Small intestine (tissue), 7 donors: ENCODE results near the gene CCDC6. TPM values are rescaled to one million over a fixed set of nuclear protein-coding genes. Genes with fewer than 3 reads are reported as not detected.

Experiments
- DNase-seq, 2 donors: peaks; one replicate each; pipeline versions ENCODE4 v3.0.0 to v3.0.0-alpha.2; 2013
- FAIRE-seq: peaks from 2 replicates; lab custom pipeline; 2012; peaks lifted over from hg19 to GRCh38; lab: Jason Lieb, UNC
- H3K27ac ChIP-seq, 3 donors: one replicate each; pipeline ENCODE4 v1.5.1; 2013; ENCODE audit warnings: low read length in 2 of 3, mild to moderate bottlenecking in 2 of 3, control low read depth in 1 of 3, inconsistent platforms in 1 of 3, low read depth in 1 of 3, moderate library complexity in 1 of 3
- H3K27me3 ChIP-seq, 3 donors: one replicate each; pipeline ENCODE4 v1.6.1; 2013; ENCODE audit warnings: low read length in 3 of 3, inconsistent platforms in 1 of 3; ENCODE audit not compliant: control insufficient read depth in 3 of 3, insufficient read depth in 3 of 3
- H3K36me3 ChIP-seq, 3 donors: one replicate each; pipeline ENCODE4 v1.6.1; 2013; ENCODE audit warnings: low read length in 3 of 3, inconsistent platforms in 1 of 3, low read depth in 1 of 3, mild to moderate bottlenecking in 1 of 3, moderate library complexity in 1 of 3; ENCODE audit not compliant: control insufficient read depth in 3 of 3, insufficient read depth in 2 of 3
- H3K4me1 ChIP-seq, 3 donors: one replicate each; pipeline ENCODE4 v1.6.1; 2013; ENCODE audit warnings: low read length in 2 of 3, inconsistent platforms in 1 of 3, low read depth in 1 of 3, mild to moderate bottlenecking in 1 of 3, moderate library complexity in 1 of 3; ENCODE audit not compliant: control insufficient read depth in 3 of 3, insufficient read depth in 2 of 3
- H3K4me3 ChIP-seq, 3 donors: one replicate each; pipeline ENCODE4 v1.5.1; 2013; ENCODE audit warnings: low read length in 3 of 3, control low read depth in 1 of 3, inconsistent platforms in 1 of 3, low read depth in 1 of 3, mild to moderate bottlenecking in 1 of 3, moderate library complexity in 1 of 3
- H3K9me3 ChIP-seq, 2 donors: one replicate each; pipeline ENCODE4 v1.6.1; 2013; ENCODE audit warnings: low read depth in 1 of 2, low read length in 1 of 2; ENCODE audit not compliant: control insufficient read depth in 2 of 2, insufficient read depth in 1 of 2
- WGBS, 3 donors: extraction: QIAGEN DNeasy Blood & Tissue Kit; methylation state at CpG; one replicate each; pipeline ENCODE4 v1.1.7; 2013; 5-methylcytosine and 5-hydroxymethylcytosine counted together
- polyA plus RNA-seq, 4 donors: library from polyadenylated mRNA; stranded (reverse) in 3 of 4; unstranded in 1 of 4; fragments of 200-250 nt in 3 of 4; fragments of 120-200 nt in 1 of 4; gene quantifications; one replicate each; pipeline versions ENCODE4 v1.2.1 to v1.2.3, GENCODE V29; 2013
- donor health status: healthy with polysubstance abuse.
- donor health status: control.
- donor health status: control.
- donor health status: Bipolar disorder and iron deficiency.
- donor health status: healthy.

Gene CCDC6
- polyA plus RNA-seq, 4 donors: 16.5 to 44.4 (median 24.7) TPM

- FAIRE-seq: no peak
- Histone ChIP-seq H3K27me3 (no peaks in the 10 kb centered on the region), H3K9me3 (no peaks in the 10 kb centered on the region), H3K36me3 (peaks cover 0 to 3% (median 0%) of the 10 kb centered on the region in 3 donors), H3K4me1 (peaks cover 26 to 70% (median 43%) of the 10 kb centered on the region in 3 donors), H3K27ac (peak overlapping the region in 2 of 3 donors; percentile 56 to 70), H3K4me3 (no peak overlapping the region)
- 29 to 61% (median 58%) methylated on average over 1 of the region's 1 CpG for WGBS, 3 donors
- DNase-seq: no peak
Observed at GRCh38 chr10:59896191-59896590, 10.2 kb downstream of the CCDC6 start.

DNA sequence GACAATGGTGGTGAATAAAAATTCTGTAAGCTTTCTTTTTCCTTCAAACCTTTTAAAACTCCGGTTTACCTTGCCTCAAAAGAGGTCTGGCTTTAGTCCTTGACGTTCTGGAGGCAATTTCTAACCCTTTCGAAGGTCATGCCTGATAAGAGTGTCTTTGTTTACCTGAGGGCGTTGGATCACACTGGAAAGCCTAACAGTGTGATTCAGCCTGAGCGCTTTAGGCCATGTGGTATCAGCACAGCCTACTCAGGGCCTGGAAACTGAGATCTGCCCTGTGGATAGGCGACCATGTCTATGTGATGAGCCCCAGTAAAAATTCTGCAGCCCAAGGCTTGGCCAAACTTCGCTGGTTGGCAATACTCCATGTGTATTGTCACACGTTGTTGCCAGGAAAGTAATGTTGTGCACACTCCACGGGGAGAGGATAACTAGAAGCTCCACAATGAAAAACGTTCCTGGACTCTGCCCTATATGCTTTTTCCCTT is 10.7 kb downstream of the CCDC6 start:
- FAIRE-seq (no peak), DNase-seq (peak; percentile 62 to 85)
- H3K27ac ChIP-seq: peak overlapping the region; percentile 70 to 83 (median 73)
- H3K27me3 ChIP-seq: no peaks in the 10 kb centered on the region
- H3K9me3 ChIP-seq: no peaks in the 10 kb centered on the region
- 15 to 49% (median 31%) methylated on average over 10 of the region's 10 CpGs for WGBS, 3 donors
- H3K4me1 ChIP-seq: peaks cover 26 to 68% (median 43%) of the 10 kb centered on the region in 3 donors
- H3K36me3 ChIP-seq: peaks cover 0 to 3% (median 0%) of the 10 kb centered on the region in 3 donors
- H3K4me3 ChIP-seq: no peak overlapping the region

- peak overlapping the region in 1 of 3 donors; percentile 70 for H3K27ac ChIP-seq
- FAIRE-seq: no peak
- peaks cover 17 to 52% (median 35%) of the 10 kb centered on the region in 3 donors for H3K4me1 ChIP-seq
- peaks cover 0 to 14% (median 0%) of the 10 kb centered on the region in 3 donors for H3K36me3 ChIP-seq
- H3K9me3 ChIP-seq: no peaks in the 10 kb centered on the region
- H3K4me3 ChIP-seq: no peak overlapping the region
- no peak for DNase-seq
- WGBS, 3 donors: 42 to 57% (median 49%) methylated on average over 4 of the region's 4 CpGs
- H3K27me3 ChIP-seq: no peaks in the 10 kb centered on the region
Observed at GRCh38 chr10:59894114-59894513, 12.2 kb downstream of the CCDC6 start.

DNA sequence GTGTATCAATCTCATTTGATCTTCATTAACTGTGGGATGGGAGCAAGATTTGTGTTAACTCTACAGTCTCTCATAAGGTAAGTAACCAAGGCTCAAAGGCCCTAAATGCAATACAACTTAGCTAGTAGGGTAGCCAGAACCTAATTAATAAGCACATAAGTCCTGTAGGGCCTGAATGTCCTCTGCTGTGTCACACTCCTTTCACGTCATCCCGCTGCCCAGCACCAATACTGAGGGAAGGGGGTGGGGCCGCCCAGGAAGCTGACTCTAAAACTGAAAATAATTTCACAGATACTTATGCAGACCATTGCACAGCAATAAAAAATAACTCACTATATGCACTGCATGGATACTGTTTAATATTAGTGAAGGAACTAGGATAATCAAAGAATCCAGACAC is 13.7 kb downstream of the CCDC6 start:
- no peaks in the 10 kb centered on the region for H3K27me3 ChIP-seq
- FAIRE-seq (no peak), DNase-seq (no peak)
- peak overlapping the region in 1 of 3 donors; percentile 39 for H3K27ac ChIP-seq
- peaks cover 0 to 22% (median 0%) of the 10 kb centered on the region in 3 donors for H3K36me3 ChIP-seq
- no peaks in the 10 kb centered on the region for H3K9me3 ChIP-seq
- H3K4me1 ChIP-seq: peaks cover 14 to 40% (median 30%) of the 10 kb centered on the region in 3 donors
- H3K4me3 ChIP-seq: no peak overlapping the region
- 35 to 67% (median 58%) methylated on average over 3 of the region's 3 CpGs for WGBS, 3 donors

GRCh38 chr10:59891936-59892335 is 14.4 kb downstream of the CCDC6 start:
- WGBS, 3 donors: 25 to 54% (median 51%) methylated on average over 4 of the region's 4 CpGs
- DNase-seq: peak; percentile 48 to 77
- no peak for FAIRE-seq
- no peaks in the 10 kb centered on the region for H3K9me3 ChIP-seq
- no peaks in the 10 kb centered on the region for H3K27me3 ChIP-seq
- peak overlapping the region; percentile 36 to 45 (median 39) for H3K27ac ChIP-seq
- H3K4me3 ChIP-seq: no peak overlapping the region
- peaks cover 14 to 38% (median 29%) of the 10 kb centered on the region in 3 donors for H3K4me1 ChIP-seq
- H3K36me3 ChIP-seq: peaks cover 0 to 22% (median 0%) of the 10 kb centered on the region in 3 donors

GRCh38 chr10:59891349-59891748 is 15.0 kb downstream of the CCDC6 start:
- Histone ChIP-seq H3K9me3 (no peaks in the 10 kb centered on the region), H3K36me3 (peaks cover 0 to 22% (median 0%) of the 10 kb centered on the region in 3 donors), H3K4me1 (peaks cover 14 to 38% (median 31%) of the 10 kb centered on the region in 3 donors), H3K4me3 (no peak overlapping the region), H3K27me3 (no peaks in the 10 kb centered on the region), H3K27ac (peak overlapping the region in 1 of 3 donors; percentile 17)
- FAIRE-seq (no peak), DNase-seq (no peak)
- 53 to 70% (median 61%) methylated on average over 3 of the region's 3 CpGs for WGBS, 3 donors

- H3K9me3 ChIP-seq: no peaks in the 10 kb centered on the region
- H3K27ac ChIP-seq: no peak overlapping the region
- peaks cover 10 to 19% (median 16%) of the 10 kb centered on the region in 3 donors for H3K4me1 ChIP-seq
- peaks cover 0 to 19% (median 0%) of the 10 kb centered on the region in 3 donors for H3K36me3 ChIP-seq
- H3K27me3 ChIP-seq: no peaks in the 10 kb centered on the region
- DNase-seq (no peak), FAIRE-seq (no peak)
- no peak overlapping the region for H3K4me3 ChIP-seq
- 69 to 80% (median 79%) methylated on average over 4 of the region's 4 CpGs for WGBS, 3 donors
Observed at GRCh38 chr10:59888781-59889435, 17.4 kb downstream of the CCDC6 start.

- Histone ChIP-seq H3K4me3 (no peak overlapping the region), H3K27ac (no peak overlapping the region), H3K27me3 (no peaks in the 10 kb centered on the region), H3K36me3 (peaks cover 0 to 19% (median 0%) of the 10 kb centered on the region in 3 donors), H3K4me1 (peaks cover 10 to 19% (median 13%) of the 10 kb centered on the region in 3 donors), H3K9me3 (no peaks in the 10 kb centered on the region)
- no peak for DNase-seq
- FAIRE-seq: no peak
- 65 to 74% (median 67%) methylated on average over 6 of the region's 6 CpGs for WGBS, 3 donors
Observed at GRCh38 chr10:59887972-59888640, 18.2 kb downstream of the CCDC6 start.
